MCF 10A (cell line): ENCODE measurements around the gene MMP17. TPM values are rescaled to one million over a fixed set of nuclear protein-coding genes. Genes with fewer than 3 reads are reported as not detected.

Experiments used
- BruUV-seq: library from RNA; stranded (reverse); fragments of 400-500 nt; replicated peaks from 2 replicates; lab custom pipeline; 2021; lab: Mats Ljungman, UMichigan
- CTCF ChIA-PET: fragments of 300-600 bp; sonication (Branson Sonifier 250); formaldehyde crosslinking; extraction: SDS; loops from one replicate; lab custom pipeline; 2021; ENCODE audit warnings: antibody characterized with exemption, inconsistent platforms; lab: Yijun Ruan, JAX
- POLR2A ChIA-PET: fragments of 300-600, 350-650 bp; sonication (Branson Sonifier 250); formaldehyde crosslinking; extraction: SDS; loops from one replicate; lab custom pipeline; 2020; ENCODE audit warnings: antibody characterized with exemption, inconsistent platforms; lab: Yijun Ruan, JAX
- DNase-seq: peaks from one replicate; pipeline ENCODE4 v3.0.0-alpha.2; 2018; ENCODE audit not compliant: unreplicated experiment
- H3K27ac Mint-ChIP-seq: one replicate; pipeline ENCODE4 v1.8.0; 2022; ENCODE audit warnings: mild to moderate bottlenecking, low read depth, mixed read lengths; ENCODE audit not compliant: unreplicated experiment
- H3K27me3 Mint-ChIP-seq: one replicate; pipeline ENCODE4 v1.8.0; 2022; ENCODE audit warnings: mixed read lengths; ENCODE audit not compliant: insufficient read depth, unreplicated experiment
- H3K36me3 Mint-ChIP-seq: one replicate; pipeline ENCODE4 v1.8.0; 2022; ENCODE audit warnings: mild to moderate bottlenecking, moderate library complexity, mixed read lengths; ENCODE audit not compliant: insufficient read depth, unreplicated experiment
- H3K4me1 Mint-ChIP-seq: one replicate; pipeline ENCODE4 v1.8.0; 2022; ENCODE audit warnings: mixed read lengths; ENCODE audit not compliant: insufficient read depth, unreplicated experiment
- H3K4me3 Mint-ChIP-seq: one replicate; pipeline ENCODE4 v1.8.0; 2022; ENCODE audit warnings: mild to moderate bottlenecking, moderate library complexity, mixed read lengths; ENCODE audit not compliant: unreplicated experiment
- H3K9me3 Mint-ChIP-seq: one replicate; pipeline ENCODE4 v1.8.0; 2022; ENCODE audit warnings: mixed read lengths; ENCODE audit not compliant: unreplicated experiment
- CTCF ChIP-seq: fragments of 200-600 bp; IDR thresholded peaks from one replicate; pipeline ENCODE4 v1.8.0; 2022; ENCODE audit warnings: antibody characterized with exemption, mild to moderate bottlenecking; ENCODE audit not compliant: unreplicated experiment
- intact Hi-C: fragments of 100-400 bp; cut with micrococcal nuclease; formaldehyde crosslinking; loops from 2 replicates; pipeline ENCODE4 v1.14.1; 2022
- total RNA-seq: library from RNA; stranded (reverse); gene quantifications from 2 replicates; pipeline ENCODE4 v1.2.3, GENCODE V29; 2022

The MMP17 gene
- total RNA-seq, 1 experiment from 2014 or later: 5.4 TPM

GRCh38 chr12:131850856-131851559, 22.8 kb downstream of the MMP17 start:
- no TSS peak for BruUV-seq
- Mint-ChIP-seq H3K27me3 (peaks cover 6% of the 10 kb centered on the region), H3K4me3 (no peak overlapping the region), H3K36me3 (peaks cover 5% of the 10 kb centered on the region), H3K27ac (no peak overlapping the region), H3K9me3 (no peaks in the 10 kb centered on the region), H3K4me1 (peaks cover under 1% of the 10 kb centered on the region)
- CTCF ChIA-PET: no interaction called here
- intact Hi-C loops: no loop called here
- TF ChIP-seq CTCF: no peak
- POLR2A ChIA-PET: no interaction called here
- no peak for DNase-seq

- no peak for TF ChIP-seq CTCF
- POLR2A ChIA-PET: no interaction called here
- CTCF ChIA-PET: no interaction called here
- H3K9me3 Mint-ChIP-seq: no peaks in the 10 kb centered on the region
- peaks cover 16% of the 10 kb centered on the region for H3K27me3 Mint-ChIP-seq
- H3K4me3 Mint-ChIP-seq: no peak overlapping the region
- intact Hi-C loops: no loop called here
- no peak for DNase-seq
- H3K27ac Mint-ChIP-seq: no peak overlapping the region
- BruUV-seq: no TSS peak
- H3K4me1 Mint-ChIP-seq: peaks cover 8% of the 10 kb centered on the region
- peaks cover 5% of the 10 kb centered on the region for H3K36me3 Mint-ChIP-seq
These were observed 23.8 kb downstream of the MMP17 start for GRCh38 chr12:131851741-131852550.

GRCh38 chr12:131852551-131853299, 24.5 kb downstream of the MMP17 start:
- Mint-ChIP-seq H3K36me3 (peaks cover 5% of the 10 kb centered on the region), H3K4me3 (no peak overlapping the region), H3K27ac (no peak overlapping the region), H3K9me3 (no peaks in the 10 kb centered on the region), H3K27me3 (peaks cover 22% of the 10 kb centered on the region), H3K4me1 (peaks cover 8% of the 10 kb centered on the region)
- intact Hi-C loops: no loop called here
- BruUV-seq: no TSS peak
- ChIA-PET POLR2A (no interaction called here), CTCF (interaction anchor here (0.7 kb wide), 1 partner anchor 99 kb away, joined by 5 read pairs; no protein-coding TSS in a partner anchor)
- no peak for DNase-seq
- TF ChIP-seq CTCF: no peak
